ENCODE data around the gene PARD3B. TPM values are rescaled to one million over a fixed set of nuclear protein-coding genes. Genes with fewer than 3 reads are reported as not detected.

PARD3B gene
- total RNA-seq, 4 donors from 2014 or later = 32.8 to 69.6 (median 47.3) TPM

DNA sequence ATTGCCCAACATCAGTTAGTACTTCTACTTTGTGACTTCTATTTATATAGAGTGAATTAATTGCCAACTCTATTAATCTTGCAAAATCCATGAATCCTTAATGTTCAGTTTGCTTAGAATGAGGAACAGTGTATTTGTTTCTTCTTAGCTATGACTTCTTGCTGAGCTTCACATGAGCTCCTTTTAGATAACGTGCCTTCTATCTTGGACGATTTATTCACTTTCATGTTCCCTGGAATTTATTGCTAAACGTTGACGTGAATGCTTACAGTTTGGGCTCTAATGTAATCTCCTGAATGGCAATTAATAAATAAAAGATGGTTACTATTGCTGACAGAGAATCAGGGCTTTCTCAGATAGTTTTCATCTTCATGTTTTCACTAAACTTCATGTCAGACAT lies 752.6 kb downstream of the PARD3B start:
- TF ChIP-seq, protein P1, sequence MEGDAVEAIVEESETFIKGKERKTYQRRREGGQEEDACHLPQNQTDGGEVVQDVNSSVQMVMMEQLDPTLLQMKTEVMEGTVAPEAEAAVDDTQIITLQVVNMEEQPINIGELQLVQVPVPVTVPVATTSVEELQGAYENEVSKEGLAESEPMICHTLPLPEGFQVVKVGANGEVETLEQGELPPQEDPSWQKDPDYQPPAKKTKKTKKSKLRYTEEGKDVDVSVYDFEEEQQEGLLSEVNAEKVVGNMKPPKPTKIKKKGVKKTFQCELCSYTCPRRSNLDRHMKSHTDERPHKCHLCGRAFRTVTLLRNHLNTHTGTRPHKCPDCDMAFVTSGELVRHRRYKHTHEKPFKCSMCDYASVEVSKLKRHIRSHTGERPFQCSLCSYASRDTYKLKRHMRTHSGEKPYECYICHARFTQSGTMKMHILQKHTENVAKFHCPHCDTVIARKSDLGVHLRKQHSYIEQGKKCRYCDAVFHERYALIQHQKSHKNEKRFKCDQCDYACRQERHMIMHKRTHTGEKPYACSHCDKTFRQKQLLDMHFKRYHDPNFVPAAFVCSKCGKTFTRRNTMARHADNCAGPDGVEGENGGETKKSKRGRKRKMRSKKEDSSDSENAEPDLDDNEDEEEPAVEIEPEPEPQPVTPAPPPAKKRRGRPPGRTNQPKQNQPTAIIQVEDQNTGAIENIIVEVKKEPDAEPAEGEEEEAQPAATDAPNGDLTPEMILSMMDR (IDR thresholded peaks at IDR 0.05; ENCODE audit: low read depth) = no peak

DNA sequence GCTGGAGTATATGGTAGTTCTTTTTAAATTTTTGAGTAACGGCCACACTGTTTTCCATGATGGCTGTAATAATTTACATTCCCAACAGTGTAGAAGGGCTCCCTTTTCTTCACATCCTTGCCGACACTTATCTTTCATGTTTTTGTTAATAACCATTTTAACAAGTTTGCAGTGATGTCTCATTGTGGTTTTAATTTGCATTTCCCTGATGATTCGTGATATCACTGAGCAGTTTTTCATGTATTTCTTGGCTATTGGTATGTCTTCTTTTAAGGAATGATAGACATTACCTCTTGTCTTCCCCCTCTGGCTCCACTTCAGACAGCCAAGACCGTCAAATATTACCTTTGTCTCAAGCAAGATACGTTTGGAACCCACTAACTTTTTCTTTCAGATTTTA lies 765.9 kb downstream of the PARD3B start:
- TF ChIP-seq, protein P1 (IDR thresholded peaks at IDR 0.05; ENCODE audit: low read depth) = no peak

DNA sequence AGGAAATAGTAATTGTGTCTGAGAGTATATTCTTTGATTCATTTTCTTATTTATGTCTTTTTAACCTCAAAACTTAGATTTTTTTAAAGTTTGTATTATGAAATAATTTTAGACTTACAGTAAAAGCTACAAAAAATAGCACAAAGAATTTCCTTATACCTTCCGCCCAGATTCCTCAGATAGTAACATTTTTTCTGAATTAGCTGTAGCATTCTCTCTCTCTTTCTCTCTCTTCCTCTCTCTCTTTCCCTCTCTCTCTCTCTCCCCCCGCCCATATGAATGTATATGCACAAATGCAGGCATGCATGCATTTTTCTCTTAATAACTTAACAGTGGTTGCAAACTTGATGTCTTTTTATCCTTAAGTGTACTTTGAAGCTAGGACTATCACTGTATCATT lies 776.0 kb downstream of the PARD3B start:
- TF ChIP-seq, protein P1 (IDR thresholded peaks at IDR 0.05; ENCODE audit: low read depth) = no peak

DNA sequence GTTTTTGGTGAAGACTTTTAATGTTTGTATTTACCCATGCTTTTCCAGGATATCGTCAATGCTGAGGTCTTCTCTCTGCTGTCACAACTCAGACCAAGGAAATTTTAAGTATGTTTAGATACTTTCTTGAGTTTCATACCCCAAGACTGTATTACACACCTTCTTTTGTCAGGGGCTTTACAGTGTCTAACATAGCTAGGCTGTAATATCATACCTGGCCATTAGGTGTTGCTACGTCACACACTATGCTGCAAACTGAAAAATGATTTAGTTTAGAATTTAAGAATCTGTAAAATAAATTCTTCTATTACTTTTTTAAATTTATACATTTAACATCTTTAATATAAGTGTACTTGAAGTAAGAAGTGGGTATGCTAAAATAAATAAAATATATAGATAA lies 778.7 kb downstream of the PARD3B start:
- TF ChIP-seq, protein P1 (IDR thresholded peaks at IDR 0.05; ENCODE audit: low read depth) = no peak

DNA sequence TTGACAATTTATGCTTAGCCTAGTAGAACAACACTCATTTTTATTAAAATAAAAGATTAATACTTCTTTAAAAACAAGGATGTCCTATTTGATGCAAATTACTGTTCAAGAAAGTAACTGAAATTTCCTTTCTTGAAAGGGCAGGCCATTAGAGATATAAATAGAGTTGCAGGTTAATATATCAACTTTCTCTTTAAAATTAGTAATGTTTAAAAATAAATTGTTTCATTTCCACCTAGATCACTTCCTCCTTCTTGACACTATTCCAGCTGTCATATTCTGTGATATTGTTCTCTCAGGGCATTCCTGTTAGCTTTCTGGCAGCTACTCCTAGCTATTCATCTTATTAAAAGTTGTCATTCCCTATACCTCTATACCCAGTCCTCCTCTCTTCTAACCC lies 779.1 kb downstream of the PARD3B start:
- TF ChIP-seq, protein P1 (IDR thresholded peaks at IDR 0.05; ENCODE audit: low read depth) = no peak

DNA sequence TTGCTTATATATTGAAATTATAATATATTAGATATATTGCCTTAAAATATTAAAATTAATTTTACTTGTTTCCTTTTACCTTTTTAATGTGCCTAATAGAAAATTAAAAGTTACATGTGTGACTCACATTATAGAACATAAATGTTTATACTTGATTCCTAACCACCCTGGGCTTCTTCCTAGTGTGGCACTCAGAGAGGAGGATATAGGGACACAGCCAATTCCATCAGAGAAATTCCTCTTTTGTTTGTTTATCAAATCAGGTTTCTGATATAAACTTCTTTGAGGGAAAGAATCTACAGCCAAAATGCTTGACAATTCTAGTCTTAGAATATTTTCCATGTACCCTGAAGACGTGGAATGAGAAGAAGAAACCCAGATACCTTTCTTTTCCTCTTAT lies 788.1 kb downstream of the PARD3B start:
- TF ChIP-seq, protein P1 (IDR thresholded peaks at IDR 0.05; ENCODE audit: low read depth) = no peak

DNA sequence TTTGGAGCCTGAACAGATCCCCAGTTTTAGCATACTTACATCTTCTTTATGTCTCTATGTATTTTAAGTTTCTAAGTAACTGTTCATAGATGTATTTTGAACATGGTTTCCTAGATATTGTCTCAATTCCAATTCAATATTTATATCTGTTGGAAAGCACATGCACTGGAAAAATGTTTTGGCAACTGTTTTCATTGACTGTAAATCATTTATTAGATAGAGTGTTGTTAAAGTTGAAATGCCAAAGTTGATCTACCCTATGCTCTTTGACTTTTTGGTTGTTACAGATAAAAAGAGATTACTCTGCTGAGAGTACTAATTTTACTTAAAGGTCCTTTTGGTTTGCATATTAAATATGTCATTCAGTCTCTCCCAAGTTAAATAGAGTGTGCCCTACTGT lies 792.0 kb downstream of the PARD3B start:
- TF ChIP-seq, protein P1 (IDR thresholded peaks at IDR 0.05; ENCODE audit: low read depth) = no peak

All from subcutaneous adipose tissue (tissue), 4 donors.